ENCODE data around the gene APLF. TPM values are rescaled to one million over a fixed set of nuclear protein-coding genes. Genes with fewer than 3 reads are reported as not detected.

Gene APLF
- total and polyA plus RNA-seq, 4 donors = 0.18 to 3.8 (median 1.0) TPM

DNA sequence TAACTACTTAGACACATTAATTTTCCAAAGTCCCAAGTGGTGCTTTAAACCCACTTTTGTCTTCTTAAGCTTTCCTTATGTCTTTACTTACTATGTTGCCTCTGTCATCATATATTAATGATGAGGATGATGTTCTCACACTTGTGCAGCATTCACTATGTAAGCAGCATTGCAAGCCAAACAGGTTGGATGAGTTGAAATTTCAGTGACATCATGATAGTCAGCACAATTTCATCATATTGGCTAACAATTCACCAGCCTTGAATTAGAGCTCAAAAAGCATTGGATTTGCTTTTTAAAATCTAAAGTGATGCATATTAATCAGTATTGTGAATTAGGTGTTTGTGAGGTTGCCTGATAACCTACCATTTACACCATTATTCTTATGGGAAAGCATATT is 7.7 kb downstream of the APLF start:
- TF ChIP-seq EGR1 (IDR thresholded peaks at IDR 0.05; ENCODE audit: low read depth in 2 of 2) (no peak), HNF4G (IDR thresholded peaks at IDR 0.05) (no peak), GABPA (IDR thresholded peaks at IDR 0.05 in 1 of 2, conservative IDR thresholded peaks at IDR 0.05 in 1 of 2) (no peak), REST (IDR thresholded peaks at IDR 0.05) (no peak), FOXA2 (IDR thresholded peaks at IDR 0.05) (no peak), RAD21 (IDR thresholded peaks at IDR 0.05) (no peak), ATF3 (IDR thresholded peaks at IDR 0.05) (no peak), NR2F2 (IDR thresholded peaks at IDR 0.05) (no peak), TAF1 (conservative IDR thresholded peaks at IDR 0.05) (no peak), MAX (IDR thresholded peaks at IDR 0.05) (no peak), YY1 (IDR thresholded peaks at IDR 0.05) (no peak), HNF4A (conservative IDR thresholded peaks at IDR 0.05) (no peak), ZBTB33 (IDR thresholded peaks at IDR 0.05) (no peak), FOXA1 (IDR thresholded peaks at IDR 0.05) (no peak), SP1 (IDR thresholded peaks at IDR 0.05) (no peak), JUND (IDR thresholded peaks at IDR 0.05) (no peak), RXRA (IDR thresholded peaks at IDR 0.05) (no peak)
- TF ChIP-seq, protein P1, sequence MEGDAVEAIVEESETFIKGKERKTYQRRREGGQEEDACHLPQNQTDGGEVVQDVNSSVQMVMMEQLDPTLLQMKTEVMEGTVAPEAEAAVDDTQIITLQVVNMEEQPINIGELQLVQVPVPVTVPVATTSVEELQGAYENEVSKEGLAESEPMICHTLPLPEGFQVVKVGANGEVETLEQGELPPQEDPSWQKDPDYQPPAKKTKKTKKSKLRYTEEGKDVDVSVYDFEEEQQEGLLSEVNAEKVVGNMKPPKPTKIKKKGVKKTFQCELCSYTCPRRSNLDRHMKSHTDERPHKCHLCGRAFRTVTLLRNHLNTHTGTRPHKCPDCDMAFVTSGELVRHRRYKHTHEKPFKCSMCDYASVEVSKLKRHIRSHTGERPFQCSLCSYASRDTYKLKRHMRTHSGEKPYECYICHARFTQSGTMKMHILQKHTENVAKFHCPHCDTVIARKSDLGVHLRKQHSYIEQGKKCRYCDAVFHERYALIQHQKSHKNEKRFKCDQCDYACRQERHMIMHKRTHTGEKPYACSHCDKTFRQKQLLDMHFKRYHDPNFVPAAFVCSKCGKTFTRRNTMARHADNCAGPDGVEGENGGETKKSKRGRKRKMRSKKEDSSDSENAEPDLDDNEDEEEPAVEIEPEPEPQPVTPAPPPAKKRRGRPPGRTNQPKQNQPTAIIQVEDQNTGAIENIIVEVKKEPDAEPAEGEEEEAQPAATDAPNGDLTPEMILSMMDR (IDR thresholded peaks at IDR 0.05; ENCODE audit: low read depth, low read length, missing input control) = no peak
- DNase-seq (ENCODE audit: low spot score) = no peak
- no peak overlapping the region for H3K4me3 ChIP-seq (ENCODE audit: low read depth in 1 of 3, low read length in 3 of 3)
- H3K27me3 ChIP-seq (ENCODE audit: control insufficient read depth in 4 of 4, insufficient read depth in 4 of 4, low read length in 3 of 4) = no peaks in the 10 kb centered on the region
- peaks cover 0 to 8% (median 4%) of the 10 kb centered on the region in 4 donors for H3K4me1 ChIP-seq (ENCODE audit: control insufficient read depth in 4 of 4, insufficient read depth in 4 of 4, low read length in 3 of 4)
- no peak overlapping the region for H3K27ac ChIP-seq (ENCODE audit: low read depth in 1 of 2, low read length in 2 of 2)
- H3K36me3 ChIP-seq (ENCODE audit: control insufficient read depth in 4 of 4, insufficient read depth in 3 of 4, low read depth in 1 of 4, low read length in 3 of 4) = no peaks in the 10 kb centered on the region
- no peak overlapping the region for H3K9ac ChIP-seq (ENCODE audit: low read depth in 1 of 2, low read length in 2 of 2)
- H3K9me3 ChIP-seq (ENCODE audit: control insufficient read depth in 4 of 4, low read length in 3 of 4) = no peaks in the 10 kb centered on the region

Data from liver (tissue), 9 donors.